Type B pancreatic cell (in vitro differentiated cells): Measurements from ENCODE around the gene DPPA2. TPM values are rescaled to one million over a fixed set of nuclear protein-coding genes. Genes with fewer than 3 reads are reported as not detected.
A peak's percentile ranks its signal among the peaks of the same experiment; 100 is the strongest.

Experiments
- DNase-seq: peaks from one replicate; pipeline ENCODE4 v3.0.0; 2021; ENCODE audit warnings: mixed read lengths; ENCODE audit not compliant: unreplicated experiment; ENCODE audit errors: extremely low spot score
- H3K27ac Mint-ChIP-seq: 2 replicates; pipeline ENCODE4 v1.8.0; 2021; ENCODE audit warnings: mild to moderate bottlenecking, mixed read lengths
- H3K27me3 Mint-ChIP-seq: 2 replicates; pipeline ENCODE4 v1.8.0; 2021; ENCODE audit warnings: mixed read lengths
- H3K36me3 Mint-ChIP-seq: 2 replicates; pipeline ENCODE4 v1.8.0; 2021; ENCODE audit warnings: mixed read lengths
- H3K4me1 Mint-ChIP-seq: one replicate; pipeline ENCODE4 v1.8.0; 2021; ENCODE audit warnings: mixed read lengths; ENCODE audit not compliant: unreplicated experiment
- H3K4me3 Mint-ChIP-seq: 2 replicates; pipeline ENCODE4 v1.8.0; 2021; ENCODE audit warnings: mild to moderate bottlenecking, mixed read lengths
- H3K9me3 Mint-ChIP-seq: 2 replicates; pipeline ENCODE4 v1.8.0; 2021; ENCODE audit warnings: mixed read lengths
- CTCF ChIP-seq: fragments of 200-600 bp; sonication (generic); conservative IDR thresholded peaks from 2 replicates; pipeline ENCODE4 v1.5.0; 2021; ENCODE audit warnings: antibody characterized with exemption, mild to moderate bottlenecking
- total RNA-seq: library from RNA; stranded (reverse); gene quantifications from 2 replicates; pipeline ENCODE4 v1.2.1, GENCODE V29; 2021; ENCODE audit warnings: low replicate concordance

Gene DPPA2
- total RNA-seq, 1 donor from 2014 or later: 0.36 TPM

DNA sequence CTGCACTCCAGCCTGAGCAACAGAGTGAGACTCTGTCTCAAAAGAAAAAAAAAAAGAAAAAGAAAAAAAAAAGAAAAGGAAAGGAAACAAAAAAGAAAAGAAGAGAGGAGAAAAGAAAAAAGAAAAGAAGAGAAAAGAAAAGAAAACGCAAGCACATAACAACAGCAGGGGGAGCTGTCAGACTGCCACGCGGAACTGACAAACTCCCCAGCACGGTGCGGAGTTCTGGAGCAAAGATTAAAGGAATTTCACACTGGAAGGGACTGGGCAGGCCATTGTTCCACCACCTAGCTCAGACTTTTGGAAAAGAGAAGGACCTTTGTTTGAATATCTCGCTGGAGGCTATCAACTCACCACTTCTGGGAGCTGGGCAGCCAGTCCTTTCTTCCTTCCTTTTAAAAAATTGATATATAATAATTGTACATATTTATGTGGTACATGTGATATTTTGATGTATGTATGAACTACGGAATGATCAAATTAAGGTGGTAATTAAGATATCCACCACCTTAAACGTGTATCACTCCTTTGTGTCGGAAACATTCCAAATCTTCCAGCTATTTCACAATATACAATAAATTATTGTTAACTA lies 40.5 kb downstream of the DPPA2 start:
- Mint-ChIP-seq H3K36me3 (no peaks in the 10 kb centered on the region), H3K9me3 (no peaks in the 10 kb centered on the region), H3K4me1 (no peaks in the 10 kb centered on the region), H3K4me3 (no peak overlapping the region), H3K27me3 (no peaks in the 10 kb centered on the region), H3K27ac (no peak overlapping the region)
- TF ChIP-seq CTCF: peak; percentile 86
- no peak for DNase-seq

DNA sequence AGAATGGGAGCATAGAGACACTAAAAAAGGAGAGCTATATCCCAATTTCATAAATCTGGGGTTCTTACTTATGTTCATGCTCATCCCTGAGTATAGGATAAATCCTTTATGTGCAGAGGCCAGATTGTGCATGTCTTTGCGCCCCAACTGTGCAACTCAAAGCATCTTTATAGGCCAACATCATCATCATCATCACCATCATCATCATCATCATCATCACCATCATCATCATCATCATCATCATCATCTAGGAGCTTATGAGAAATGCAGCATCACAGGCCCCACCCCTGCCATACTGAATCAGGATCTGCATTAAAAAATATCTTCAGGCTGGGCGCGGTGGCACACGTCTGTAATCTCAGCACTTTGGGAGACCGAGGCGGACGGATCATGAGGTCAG lies 45.5 kb downstream of the DPPA2 start:
- Mint-ChIP-seq H3K9me3 (peaks cover 4% of the 10 kb centered on the region), H3K4me1 (no peaks in the 10 kb centered on the region), H3K27ac (no peak overlapping the region), H3K27me3 (no peaks in the 10 kb centered on the region), H3K36me3 (no peaks in the 10 kb centered on the region), H3K4me3 (no peak overlapping the region)
- DNase-seq: no peak
- TF ChIP-seq CTCF: no peak

- peaks cover 4% of the 10 kb centered on the region for H3K9me3 Mint-ChIP-seq
- H3K4me3 Mint-ChIP-seq: no peak overlapping the region
- no peak overlapping the region for H3K27ac Mint-ChIP-seq
- H3K4me1 Mint-ChIP-seq: no peaks in the 10 kb centered on the region
- DNase-seq: no peak
- H3K36me3 Mint-ChIP-seq: no peaks in the 10 kb centered on the region
- no peaks in the 10 kb centered on the region for H3K27me3 Mint-ChIP-seq
- TF ChIP-seq CTCF: no peak
These were observed 46.6 kb downstream of the DPPA2 start for GRCh38 chr3:109269577-109270275.

DNA sequence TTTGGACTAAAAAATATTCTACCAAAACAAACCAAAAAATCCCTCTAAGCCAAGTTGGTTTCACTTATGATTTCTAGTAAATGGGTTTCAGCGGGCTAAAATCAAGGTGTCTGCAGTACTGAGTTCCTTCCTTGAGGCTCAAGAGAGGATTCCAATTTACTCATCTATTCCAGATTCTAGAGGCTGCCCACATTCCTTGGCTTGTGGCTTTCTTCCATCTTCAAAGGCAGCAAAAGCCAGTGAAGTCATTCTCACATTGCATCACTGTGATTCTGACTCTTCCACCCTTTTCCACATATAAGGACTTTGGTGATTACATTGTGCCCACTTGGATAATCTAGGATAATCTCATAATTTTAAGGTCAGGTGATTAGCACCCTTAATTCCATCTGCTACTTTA lies 48.1 kb downstream of the DPPA2 start:
- H3K36me3 Mint-ChIP-seq: no peaks in the 10 kb centered on the region
- DNase-seq: no peak
- no peak overlapping the region for H3K27ac Mint-ChIP-seq
- peaks cover 4% of the 10 kb centered on the region for H3K9me3 Mint-ChIP-seq
- no peak overlapping the region for H3K4me3 Mint-ChIP-seq
- no peaks in the 10 kb centered on the region for H3K4me1 Mint-ChIP-seq
- TF ChIP-seq CTCF: no peak
- no peaks in the 10 kb centered on the region for H3K27me3 Mint-ChIP-seq

GRCh38 chr3:109265295-109265694 lies 51.0 kb downstream of the DPPA2 start:
- H3K4me1 Mint-ChIP-seq: no peaks in the 10 kb centered on the region
- no peak for TF ChIP-seq CTCF
- no peaks in the 10 kb centered on the region for H3K36me3 Mint-ChIP-seq
- H3K27me3 Mint-ChIP-seq: no peaks in the 10 kb centered on the region
- H3K4me3 Mint-ChIP-seq: no peak overlapping the region
- no peak for DNase-seq
- peaks cover 4% of the 10 kb centered on the region for H3K9me3 Mint-ChIP-seq
- H3K27ac Mint-ChIP-seq: no peak overlapping the region
